Neural progenitor cell (in vitro differentiated cells): ENCODE measurements around the gene MAGI1. TPM values are rescaled to one million over a fixed set of nuclear protein-coding genes. Genes with fewer than 3 reads are reported as not detected.

Experiments used
- DNase-seq: peaks from one replicate; pipeline ENCODE4 v3.0.0-alpha.2; 2016; ENCODE audit warnings: low spot score
- H2AFZ ChIP-seq: fragments of 200-600 bp; sonication (generic); replicated peaks from 2 replicates; pipeline ENCODE4 v1.6.1; 2016; ENCODE audit warnings: antibody characterized with exemption
- H3F3A ChIP-seq: fragments of 200-600 bp; sonication (generic); 2 replicates; pipeline ENCODE4 v1.6.1; 2016; ENCODE audit warnings: antibody characterized with exemption, low read depth
- H3K27ac ChIP-seq: fragments of 200-600 bp; sonication (generic); 2 replicates; pipeline ENCODE4 v1.5.1; 2016; ENCODE audit warnings: mild to moderate bottlenecking
- H3K27me3 ChIP-seq: fragments of 200-600 bp; sonication (generic); 2 replicates; pipeline ENCODE4 v1.6.1; 2016; ENCODE audit warnings: mild to moderate bottlenecking, moderate library complexity
- H3K36me3 ChIP-seq: fragments of 200-600 bp; sonication (generic); 2 replicates; pipeline ENCODE4 v1.5.1; 2016
- H3K4me1 ChIP-seq: fragments of 200-600 bp; sonication (generic); 2 replicates; pipeline ENCODE4 v1.6.1; 2016; ENCODE audit warnings: mixed run types
- H3K4me2 ChIP-seq: fragments of 200-600 bp; sonication (generic); 2 replicates; pipeline ENCODE4 v1.6.1; 2016
- H3K4me3 ChIP-seq: fragments of 200-600 bp; sonication (generic); 2 replicates; pipeline ENCODE4 v1.5.1; 2016
- H3K79me2 ChIP-seq: fragments of 200-600 bp; sonication (generic); 2 replicates; pipeline ENCODE4 v1.6.1; 2016; ENCODE audit warnings: low read depth
- H3K9ac ChIP-seq: fragments of 200-600 bp; sonication (generic); 2 replicates; pipeline ENCODE4 v1.6.1; 2016
- H3K9me3 ChIP-seq: fragments of 200-600 bp; sonication (generic); 2 replicates; pipeline ENCODE4 v1.5.1; 2016; ENCODE audit warnings: low read depth
- H4K20me1 ChIP-seq: fragments of 200-600 bp; sonication (generic); 2 replicates; pipeline ENCODE4 v1.6.1; 2016; ENCODE audit warnings: low read depth
- H3K27ac Mint-ChIP-seq: 3 replicates; pipeline ENCODE4 v1.8.0; 2021; ENCODE audit warnings: mixed read lengths
- H3K27me3 Mint-ChIP-seq: 2 replicates; pipeline ENCODE4 v1.8.0; 2022; ENCODE audit warnings: low read depth, mild to moderate bottlenecking, inconsistent platforms, moderate library complexity, mixed read lengths; ENCODE audit not compliant: insufficient read depth
- H3K36me3 Mint-ChIP-seq: 3 replicates; pipeline ENCODE4 v1.8.0; 2021; ENCODE audit warnings: mixed read lengths
- H3K4me1 Mint-ChIP-seq: 3 replicates; pipeline ENCODE4 v1.8.0; 2021; ENCODE audit warnings: mixed read lengths
- H3K4me3 Mint-ChIP-seq: 3 replicates; pipeline ENCODE4 v1.8.0; 2021; ENCODE audit warnings: mild to moderate bottlenecking, moderate library complexity, mixed read lengths
- H3K9me3 Mint-ChIP-seq: 3 replicates; pipeline ENCODE4 v1.8.0; 2020; ENCODE audit warnings: mixed read lengths
- EZH2 ChIP-seq: fragments of 200-600 bp; sonication (generic); IDR thresholded peaks from 2 replicates; pipeline ENCODE4 v1.6.1; 2017; ENCODE audit warnings: antibody characterized with exemption, mild to moderate bottlenecking, moderate library complexity
- EZH2phosphoT487 ChIP-seq: fragments of 200-600 bp; sonication (generic); IDR thresholded peaks from 2 replicates; pipeline ENCODE4 v1.6.1; 2017; ENCODE audit warnings: antibody characterized with exemption
- total RNA-seq: library from RNA; depleted of rRNA; stranded (reverse); fragments of >200 nt; gene quantifications from 2 replicates; pipeline ENCODE4 v1.2.3, GENCODE V29; 2015; ENCODE audit warnings: low replicate concordance
- TF ChIP-seq, protein P1 (sequence below): fragments of 200-600 bp; sonication (generic); IDR thresholded peaks from 2 replicates; pipeline ENCODE4 v1.5.1; 2017; ENCODE audit warnings: antibody characterized with exemption, mild to moderate bottlenecking

MAGI1 gene
- total RNA-seq, 1 donor from 2014 or later: 40.6 TPM

DNA sequence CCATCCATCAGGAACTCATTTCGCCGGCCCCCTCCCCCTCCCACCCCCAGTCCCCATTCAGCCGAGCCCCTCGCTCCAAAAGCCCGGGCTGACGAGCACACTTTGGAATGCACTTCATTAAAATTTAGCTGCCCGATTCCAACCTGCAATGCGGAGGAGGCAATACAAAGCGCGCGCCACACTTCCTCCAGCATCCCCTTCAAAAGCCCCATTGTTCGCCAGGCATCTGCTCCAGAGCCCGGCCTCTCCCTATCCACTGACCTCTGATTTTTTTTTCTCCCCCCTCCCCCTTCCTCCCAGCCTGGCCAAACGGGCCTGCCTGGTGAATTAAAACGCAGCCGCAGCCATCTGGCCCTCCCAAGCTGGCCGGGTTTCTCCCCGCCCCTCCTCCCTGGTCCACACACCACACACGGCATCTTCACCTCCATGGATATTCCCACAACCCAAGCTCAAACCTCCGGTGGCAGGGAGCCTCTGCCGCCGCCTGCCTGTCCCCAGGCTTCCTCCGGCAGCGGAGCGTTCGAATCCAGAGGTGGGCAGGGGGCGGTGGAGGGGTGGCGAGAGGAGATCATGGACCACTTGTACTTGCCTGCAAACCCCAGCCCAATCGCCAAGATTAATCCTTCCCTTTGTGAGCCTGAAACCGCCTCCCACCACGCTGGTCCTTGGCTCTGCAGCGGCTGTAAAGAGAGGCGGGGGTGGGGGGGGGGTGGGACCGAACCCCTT lies 441.3 kb downstream of the MAGI1 start:
- H3K79me2 ChIP-seq: peaks cover 55% of the 10 kb centered on the region
- no peaks in the 10 kb centered on the region for H3K36me3 Mint-ChIP-seq
- H3K4me3 ChIP-seq: peak overlapping the region; percentile 69
- peak overlapping the region; percentile 100 for H3K27ac Mint-ChIP-seq
- peaks cover 51% of the 10 kb centered on the region for H3K4me1 Mint-ChIP-seq
- TF ChIP-seq EZH2phosphoT487 (no peak), EZH2 (no peak)
- TF ChIP-seq, protein P1, sequence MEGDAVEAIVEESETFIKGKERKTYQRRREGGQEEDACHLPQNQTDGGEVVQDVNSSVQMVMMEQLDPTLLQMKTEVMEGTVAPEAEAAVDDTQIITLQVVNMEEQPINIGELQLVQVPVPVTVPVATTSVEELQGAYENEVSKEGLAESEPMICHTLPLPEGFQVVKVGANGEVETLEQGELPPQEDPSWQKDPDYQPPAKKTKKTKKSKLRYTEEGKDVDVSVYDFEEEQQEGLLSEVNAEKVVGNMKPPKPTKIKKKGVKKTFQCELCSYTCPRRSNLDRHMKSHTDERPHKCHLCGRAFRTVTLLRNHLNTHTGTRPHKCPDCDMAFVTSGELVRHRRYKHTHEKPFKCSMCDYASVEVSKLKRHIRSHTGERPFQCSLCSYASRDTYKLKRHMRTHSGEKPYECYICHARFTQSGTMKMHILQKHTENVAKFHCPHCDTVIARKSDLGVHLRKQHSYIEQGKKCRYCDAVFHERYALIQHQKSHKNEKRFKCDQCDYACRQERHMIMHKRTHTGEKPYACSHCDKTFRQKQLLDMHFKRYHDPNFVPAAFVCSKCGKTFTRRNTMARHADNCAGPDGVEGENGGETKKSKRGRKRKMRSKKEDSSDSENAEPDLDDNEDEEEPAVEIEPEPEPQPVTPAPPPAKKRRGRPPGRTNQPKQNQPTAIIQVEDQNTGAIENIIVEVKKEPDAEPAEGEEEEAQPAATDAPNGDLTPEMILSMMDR: no peak
- H2AFZ ChIP-seq: peak overlapping the region; percentile 35
- no peaks in the 10 kb centered on the region for H3K36me3 ChIP-seq
- H3K9ac ChIP-seq: peak overlapping the region; percentile 67
- no peaks in the 10 kb centered on the region for H3K9me3 Mint-ChIP-seq
- H3K4me2 ChIP-seq: peak overlapping the region; percentile 96
- H3K27me3 Mint-ChIP-seq: peaks cover 4% of the 10 kb centered on the region
- DNase-seq: peak; percentile 98
- H3K27me3 ChIP-seq: no peaks in the 10 kb centered on the region
- no peaks in the 10 kb centered on the region for H3K9me3 ChIP-seq
- H3K27ac ChIP-seq: peak overlapping the region; percentile 99
- peak overlapping the region; percentile 94 for H3K4me3 Mint-ChIP-seq
- H3F3A ChIP-seq: peaks cover 37% of the 10 kb centered on the region
- peaks cover 44% of the 10 kb centered on the region for H3K4me1 ChIP-seq
- H4K20me1 ChIP-seq: no peaks in the 10 kb centered on the region

DNA sequence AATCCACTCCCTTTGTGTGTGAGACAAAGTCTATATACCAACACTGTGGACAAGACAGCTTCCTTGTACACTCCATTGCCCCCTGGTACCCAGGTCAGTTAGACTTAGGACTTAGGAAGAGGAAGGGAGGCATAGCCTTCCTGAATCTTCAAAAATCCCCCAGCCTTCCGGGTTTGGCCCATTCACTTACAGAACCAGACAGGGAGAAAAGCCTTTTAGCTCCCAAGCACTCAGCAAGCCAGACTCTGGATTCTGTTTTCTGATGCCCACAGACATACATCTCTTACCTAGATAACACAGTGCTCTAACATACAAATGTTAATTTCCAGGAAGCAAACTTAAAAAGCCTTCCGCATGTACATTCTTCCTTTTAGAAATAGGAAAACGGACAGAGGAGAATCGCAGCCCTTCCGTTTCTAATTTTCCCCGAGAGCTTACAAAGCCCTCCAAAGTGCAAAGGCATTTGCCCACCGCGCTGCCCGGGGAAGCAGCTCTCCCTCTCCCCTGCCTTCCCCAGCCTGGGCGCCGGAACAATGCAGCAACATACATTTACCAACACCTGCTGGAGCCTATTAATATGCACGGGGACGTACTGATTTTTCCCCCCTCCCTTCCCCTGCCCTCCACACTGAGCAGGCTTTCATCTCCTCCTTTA lies 442.0 kb downstream of the MAGI1 start:
- Histone ChIP-seq H3K9ac (peak overlapping the region; percentile 61), H3K4me1 (peaks cover 39% of the 10 kb centered on the region), H3K27ac (peak overlapping the region; percentile 99), H3K4me2 (peak overlapping the region; percentile 96), H3K9me3 (no peaks in the 10 kb centered on the region), H3K79me2 (peaks cover 62% of the 10 kb centered on the region), H2AFZ (no peak overlapping the region), H4K20me1 (no peaks in the 10 kb centered on the region), H3F3A (peaks cover 37% of the 10 kb centered on the region), H3K36me3 (no peaks in the 10 kb centered on the region), H3K4me3 (peak overlapping the region; percentile 69), H3K27me3 (no peaks in the 10 kb centered on the region)
- Mint-ChIP-seq H3K36me3 (no peaks in the 10 kb centered on the region), H3K9me3 (no peaks in the 10 kb centered on the region), H3K4me3 (peak overlapping the region; percentile 94), H3K27me3 (peaks cover 4% of the 10 kb centered on the region), H3K4me1 (peaks cover 54% of the 10 kb centered on the region), H3K27ac (peak overlapping the region; percentile 100)
- DNase-seq: peak; percentile 49
- TF ChIP-seq, protein P1: no peak
- TF ChIP-seq EZH2 (no peak), EZH2phosphoT487 (no peak)

DNA sequence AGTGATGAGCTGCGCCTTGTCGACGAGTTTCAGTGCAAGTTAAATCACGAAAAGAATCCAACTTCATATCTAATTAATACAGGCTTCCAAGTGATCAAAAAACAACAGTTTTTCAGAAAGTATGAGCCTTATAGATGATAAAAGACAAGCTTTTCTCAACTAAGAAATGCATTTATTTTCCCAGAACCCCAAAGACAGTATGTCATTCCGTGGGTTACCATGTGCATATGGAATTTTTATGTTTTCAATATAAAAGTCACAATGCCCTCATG lies 442.8 kb downstream of the MAGI1 start:
- H3K27me3 Mint-ChIP-seq: peaks cover 4% of the 10 kb centered on the region
- Histone ChIP-seq H4K20me1 (no peaks in the 10 kb centered on the region), H3K27me3 (no peaks in the 10 kb centered on the region), H3K36me3 (no peaks in the 10 kb centered on the region), H3K4me2 (peak overlapping the region; percentile 96), H2AFZ (no peak overlapping the region), H3K4me1 (peaks cover 39% of the 10 kb centered on the region), H3K4me3 (peak overlapping the region; percentile 69), H3K79me2 (peaks cover 64% of the 10 kb centered on the region), H3K27ac (peak overlapping the region; percentile 99), H3K9ac (peak overlapping the region; percentile 61), H3F3A (peaks cover 37% of the 10 kb centered on the region), H3K9me3 (no peaks in the 10 kb centered on the region)
- H3K4me1 Mint-ChIP-seq: peaks cover 54% of the 10 kb centered on the region
- no peak for DNase-seq
- TF ChIP-seq, protein P1: no peak
- TF ChIP-seq EZH2phosphoT487 (no peak), EZH2 (no peak)
- peaks cover 2% of the 10 kb centered on the region for H3K36me3 Mint-ChIP-seq
- no peaks in the 10 kb centered on the region for H3K9me3 Mint-ChIP-seq
- H3K27ac Mint-ChIP-seq: peak overlapping the region; percentile 100
- H3K4me3 Mint-ChIP-seq: peak overlapping the region; percentile 94
